IMR-90 (cell line): Measurements from ENCODE around the gene PRDM12. TPM values are rescaled to one million over a fixed set of nuclear protein-coding genes. Genes with fewer than 3 reads are reported as not detected.
A peak's percentile ranks its signal among the peaks of the same experiment; 100 is the strongest.

Experiments
- ATAC-seq: fragments of 200-7000 bp; cut with Tn5 transposase; 2 replicates; pipeline ENCODE4 v1.9.1; 2020; ENCODE audit warnings: low read depth, mild to moderate bottlenecking, moderate library complexity
- BruUV-seq: library from RNA; stranded (reverse); fragments of 400-500 nt; replicated peaks from 2 replicates; lab custom pipeline; 2021; lab: Mats Ljungman, UMichigan
- CTCF ChIA-PET: fragments of 300-600 bp; formaldehyde crosslinking; extraction: SDS; loops from one replicate; lab custom pipeline; 2021; ENCODE audit warnings: antibody characterized with exemption; lab: Yijun Ruan, JAX
- POLR2A ChIA-PET: fragments of 300-600 bp; sonication (Branson Sonifier 250); formaldehyde crosslinking; loops from one replicate; lab custom pipeline; 2022; ENCODE audit warnings: antibody characterized with exemption; ENCODE audit not compliant: unreplicated experiment; lab: Charles Lee
- DNase-seq: peaks from one replicate; pipeline ENCODE4 v3.0.0; 2013
- H2AFZ ChIP-seq: replicated peaks from 2 replicates; pipeline ENCODE3; 2013; ENCODE audit warnings: low read length, mild to moderate bottlenecking; ENCODE audit not compliant: poor library complexity
- H2AK5ac ChIP-seq: 2 replicates; pipeline ENCODE4 v1.6.1; 2013; ENCODE audit warnings: low read depth, low read length, inconsistent platforms
- H2AK9ac ChIP-seq: replicated peaks from 2 replicates; pipeline ENCODE3; 2013; ENCODE audit warnings: mild to moderate bottlenecking, low read depth, low read length, moderate library complexity; ENCODE audit not compliant: poor library complexity
- H2BK120ac ChIP-seq: 2 replicates; pipeline ENCODE4 v1.6.1; 2013; ENCODE audit warnings: low read depth, low read length, inconsistent platforms
- H2BK15ac ChIP-seq: 3 replicates; pipeline ENCODE4 v1.6.1; 2013; ENCODE audit warnings: low read depth, low read length, inconsistent platforms
- H2BK20ac ChIP-seq: 2 replicates; pipeline ENCODE4 v1.6.1; 2013; ENCODE audit warnings: low read depth, mild to moderate bottlenecking, inconsistent platforms, low read length, moderate library complexity
- H2BK5ac ChIP-seq: 2 replicates; pipeline ENCODE4 v1.6.1; 2013; ENCODE audit warnings: mild to moderate bottlenecking, low read depth, low read length, inconsistent platforms; ENCODE audit not compliant: poor library complexity, severe bottlenecking
- H3K14ac ChIP-seq: replicated peaks from 2 replicates; pipeline ENCODE4 v1.6.1; 2013; ENCODE audit warnings: low read depth, low read length, inconsistent platforms
- H3K18ac ChIP-seq: 2 replicates; pipeline ENCODE4 v1.6.1; 2013; ENCODE audit warnings: low read depth, low read length, control low read depth
- H3K23ac ChIP-seq: 2 replicates; pipeline ENCODE4 v1.6.1; 2013; ENCODE audit warnings: low read depth, low read length, inconsistent platforms
- H3K27ac ChIP-seq: 2 replicates; pipeline ENCODE4 v1.5.1; 2013; ENCODE audit warnings: mild to moderate bottlenecking, control low read depth, low read length; ENCODE audit not compliant: insufficient read depth
- H3K27me3 ChIP-seq: 2 replicates; pipeline ENCODE4 v1.6.1; 2013; ENCODE audit warnings: low read length; ENCODE audit not compliant: control insufficient read depth, insufficient read depth
- H3K36me3 ChIP-seq: 2 replicates; pipeline ENCODE4 v1.6.1; 2013; ENCODE audit warnings: low read length, mixed read lengths; ENCODE audit not compliant: control insufficient read depth, insufficient read depth
- H3K4ac ChIP-seq: 2 replicates; pipeline ENCODE4 v1.6.1; 2013; ENCODE audit warnings: low read depth, low read length, inconsistent platforms
- H3K4me1 ChIP-seq: 2 replicates; pipeline ENCODE4 v1.6.1; 2013; ENCODE audit warnings: low read length, mixed read lengths; ENCODE audit not compliant: control insufficient read depth, insufficient read depth
- H3K4me2 ChIP-seq: 2 replicates; pipeline ENCODE4 v1.6.1; 2013; ENCODE audit warnings: low read depth, mild to moderate bottlenecking, control low read depth, low read length, moderate library complexity
- H3K4me3 ChIP-seq: 2 replicates; pipeline ENCODE4 v1.5.1; 2013; ENCODE audit warnings: low read depth, mild to moderate bottlenecking, control low read depth, low read length, moderate library complexity; ENCODE audit not compliant: insufficient read depth
- H3K56ac ChIP-seq: 2 replicates; pipeline ENCODE4 v1.6.1; 2013; ENCODE audit warnings: low read length, inconsistent platforms; ENCODE audit not compliant: insufficient read depth; ENCODE audit errors: extremely low read depth
- H3K79me1 ChIP-seq, 2 experiments: 2 replicates each; pipeline ENCODE4 v1.6.1; 2013; ENCODE audit warnings: low read length in 2 of 2, inconsistent platforms in 1 of 2, low read depth in 1 of 2
- H3K9ac ChIP-seq: 2 replicates; pipeline ENCODE4 v1.6.1; 2013; ENCODE audit warnings: low read depth, low read length, control low read depth
- H3K9me1 ChIP-seq: 2 replicates; pipeline ENCODE4 v1.6.1; 2013; ENCODE audit warnings: low read length, inconsistent platforms; ENCODE audit not compliant: insufficient read depth
- H3K9me3 ChIP-seq: 2 replicates; pipeline ENCODE4 v1.6.1; 2013; ENCODE audit warnings: low read length; ENCODE audit not compliant: control insufficient read depth, insufficient read depth
- H4K20me1 ChIP-seq: 2 replicates; pipeline ENCODE4 v1.6.1; 2013; ENCODE audit warnings: low read length, inconsistent platforms; ENCODE audit not compliant: insufficient read depth
- H4K5ac ChIP-seq: 2 replicates; pipeline ENCODE4 v1.6.1; 2013; ENCODE audit warnings: mild to moderate bottlenecking, low read depth, low read length, control low read depth
- H4K8ac ChIP-seq, 2 experiments: 2 replicates each; pipeline ENCODE4 v1.6.1; 2013; ENCODE audit warnings: low read depth in 2 of 2, low read length in 2 of 2, control low read depth in 1 of 2, inconsistent platforms in 1 of 2
- H4K91ac ChIP-seq: 2 replicates; pipeline ENCODE4 v1.6.1; 2013; ENCODE audit warnings: low read depth, low read length, inconsistent platforms; ENCODE audit not compliant: insufficient read depth
- BHLHE40 ChIP-seq: fragments of 150-350 bp; IDR thresholded peaks from 2 replicates; pipeline ENCODE4 v1.6.1; 2016; ENCODE audit warnings: mild to moderate bottlenecking, low read depth, low read length
- CEBPB ChIP-seq: IDR thresholded peaks from 2 replicates; pipeline ENCODE4 v1.6.1; 2012; ENCODE audit warnings: low read depth, low read length, improper control_type of control experiment
- FOS ChIP-seq: fragments of 150-350 bp; IDR thresholded peaks from 2 replicates; pipeline ENCODE4 v1.6.1; 2016; ENCODE audit warnings: low read depth, low read length
- MAFK ChIP-seq: IDR thresholded peaks from 2 replicates; pipeline ENCODE4 v1.6.1; 2012; ENCODE audit warnings: low read depth, low read length, improper control_type of control experiment
- MXI1 ChIP-seq: IDR thresholded peaks from 2 replicates; pipeline ENCODE4 v1.6.1; 2012; ENCODE audit warnings: low read depth, mild to moderate bottlenecking, low read length, moderate library complexity, borderline replicate concordance
- NFE2L2 ChIP-seq: fragments of 150-350 bp; IDR thresholded peaks from 2 replicates; pipeline ENCODE4 v1.6.1; 2016; ENCODE audit warnings: low read depth, mild to moderate bottlenecking, low read length
- POLR2A ChIP-seq: IDR thresholded peaks from 2 replicates; pipeline ENCODE4 v1.6.1; 2012; ENCODE audit warnings: mild to moderate bottlenecking, low read depth, low read length
- RAD21 ChIP-seq: IDR thresholded peaks from 2 replicates; pipeline ENCODE4 v1.6.1; 2012; ENCODE audit warnings: low read length, improper control_type of control experiment
- RCOR1 ChIP-seq: IDR thresholded peaks from 2 replicates; pipeline ENCODE4 v1.6.1; 2012; ENCODE audit warnings: mild to moderate bottlenecking, low read length, improper control_type of control experiment; ENCODE audit not compliant: insufficient replicate concordance
- RFX5 ChIP-seq: IDR thresholded peaks from 2 replicates; pipeline ENCODE4 v1.8.0; 2012; ENCODE audit warnings: low read depth, mild to moderate bottlenecking, low read length, moderate library complexity
- SMC3 ChIP-seq: fragments of 150-350 bp; IDR thresholded peaks from 2 replicates; pipeline ENCODE4 v1.6.1; 2016; ENCODE audit warnings: low read depth, mild to moderate bottlenecking, antibody characterized with exemption, low read length, moderate library complexity
- WGBS, 2 experiments: methylation state at CpG; one replicate each; pipeline versions ENCODE4 v1.1.5 to v1.1.7; 2013; ENCODE audit warnings: missing lambda C conversion rate in 2 of 2; ENCODE audit not compliant: insufficient read length in 1 of 2; ENCODE audit errors: extremely low coverage in 2 of 2; 5-methylcytosine and 5-hydroxymethylcytosine counted together
- dilution Hi-C: fragments of 300-500 bp; cut with HindIII; formaldehyde crosslinking; loops from one replicate; pipeline ENCODE4 v1.14.3; 2018; ENCODE audit warnings: low sequenced_read_pairs; ENCODE audit not compliant: unreplicated experiment
- in situ Hi-C: fragments of 300-500 bp; cut with MboI; formaldehyde crosslinking; loops from 3 replicates; pipeline ENCODE4 v1.14.3; 2019; ENCODE audit warnings: low sequenced_read_pairs, inconsistent platforms, mixed read lengths
- intact Hi-C: fragments of 100-400 bp; cut with micrococcal nuclease; formaldehyde crosslinking; loops from 2 replicates; pipeline ENCODE4 v1.10.0; 2022
- polyA plus RNA-seq, 3 experiments: library from polyadenylated mRNA; depleted of rRNA; stranded (reverse); fragments of >200 nt; gene quantifications; 2 replicates each; pipeline ENCODE4 v1.2.3, GENCODE V29; 2012; ENCODE audit warnings: low replicate concordance in 1 of 3
- total RNA-seq: library from RNA; depleted of rRNA; stranded (reverse); fragments of >200 nt; gene quantifications from 2 replicates; pipeline ENCODE4 v1.2.3, GENCODE V29; 2012
- TF ChIP-seq, protein P1 (sequence below): fragments of 150-350 bp; IDR thresholded peaks from 2 replicates; pipeline ENCODE4 v1.6.1; 2017; ENCODE audit warnings: mild to moderate bottlenecking, antibody characterized with exemption, low read length, low read depth
- TF ChIP-seq, protein P2 (sequence below): conservative IDR thresholded peaks from 2 replicates; pipeline ENCODE4 v1.5.1; 2012; ENCODE audit warnings: mild to moderate bottlenecking, low read depth, low read length, improper control_type of control experiment

The PRDM12 gene
- total and polyA plus RNA-seq, 2 of the 4 experiments (the other 2 are of a cell fraction): not detected

DNA sequence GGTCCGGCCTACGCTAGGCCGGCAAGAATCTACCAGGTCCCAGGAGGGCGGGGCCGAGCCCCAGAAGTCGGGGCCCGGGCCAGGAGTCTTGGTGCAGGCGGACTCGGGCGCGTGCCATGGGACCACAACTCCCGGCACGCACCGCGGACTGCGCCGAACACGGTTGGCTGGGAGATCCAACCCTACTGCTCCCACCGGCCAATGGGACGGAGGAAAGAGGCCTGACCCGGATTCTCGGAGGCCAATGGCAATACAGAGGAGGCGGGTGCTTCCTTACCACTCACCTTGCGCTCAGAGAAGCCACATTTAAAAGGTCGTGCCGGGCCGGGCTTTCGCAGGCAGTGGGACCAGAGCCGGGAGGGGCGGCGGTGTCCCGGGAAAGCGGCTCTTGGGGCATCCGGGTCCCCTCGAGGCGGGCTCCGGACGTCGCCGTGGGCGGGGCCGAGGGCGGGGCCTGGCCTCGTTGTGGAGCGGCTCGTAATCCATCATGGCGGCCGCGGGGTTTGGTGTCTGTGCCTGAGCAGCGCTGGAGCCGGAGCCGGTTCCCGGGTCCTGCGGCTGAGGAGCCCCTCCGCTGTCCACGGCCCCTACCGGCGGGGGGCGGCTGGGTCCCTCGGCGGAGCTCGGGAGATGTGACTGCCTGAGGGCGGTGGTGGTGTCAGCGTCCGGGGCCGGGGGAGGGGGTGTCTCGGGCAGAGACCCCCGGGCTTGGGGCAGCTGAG, 48.3 kb downstream of the PRDM12 start:
- intact Hi-C loops: loop anchor here (1.0 to 5.0 kb wide), 2 partner anchors 65 to 154 kb away; no protein-coding TSS in a partner anchor
- CTCF ChIA-PET: interaction anchor here (1.0 to 1.3 kb wide), 2 partner anchors 12 to 154 kb away, joined by 3 to 4 read pairs; no protein-coding TSS in a partner anchor
- TF ChIP-seq POLR2A: peak; percentile 98
- no peak for TF ChIP-seq NFE2L2
- peak; percentile 51; the same call in 1 of the 2 replicates for TF ChIP-seq FOS
- TF ChIP-seq BHLHE40: peak; percentile 52
- peak; percentile 3; the same call in 1 of the 2 replicates for TF ChIP-seq RAD21
- TF ChIP-seq RCOR1: no peak
- no peak for TF ChIP-seq RFX5
- TF ChIP-seq MAFK: no peak
- TF ChIP-seq MXI1: peak; percentile 26; the same call in 1 of the 2 replicates
- TF ChIP-seq, protein P1, sequence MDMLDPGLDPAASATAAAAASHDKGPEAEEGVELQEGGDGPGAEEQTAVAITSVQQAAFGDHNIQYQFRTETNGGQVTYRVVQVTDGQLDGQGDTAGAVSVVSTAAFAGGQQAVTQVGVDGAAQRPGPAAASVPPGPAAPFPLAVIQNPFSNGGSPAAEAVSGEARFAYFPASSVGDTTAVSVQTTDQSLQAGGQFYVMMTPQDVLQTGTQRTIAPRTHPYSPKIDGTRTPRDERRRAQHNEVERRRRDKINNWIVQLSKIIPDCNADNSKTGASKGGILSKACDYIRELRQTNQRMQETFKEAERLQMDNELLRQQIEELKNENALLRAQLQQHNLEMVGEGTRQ: peak; percentile 63
- no peak for TF ChIP-seq CEBPB
- no peak for TF ChIP-seq SMC3
- TF ChIP-seq, protein P2, sequence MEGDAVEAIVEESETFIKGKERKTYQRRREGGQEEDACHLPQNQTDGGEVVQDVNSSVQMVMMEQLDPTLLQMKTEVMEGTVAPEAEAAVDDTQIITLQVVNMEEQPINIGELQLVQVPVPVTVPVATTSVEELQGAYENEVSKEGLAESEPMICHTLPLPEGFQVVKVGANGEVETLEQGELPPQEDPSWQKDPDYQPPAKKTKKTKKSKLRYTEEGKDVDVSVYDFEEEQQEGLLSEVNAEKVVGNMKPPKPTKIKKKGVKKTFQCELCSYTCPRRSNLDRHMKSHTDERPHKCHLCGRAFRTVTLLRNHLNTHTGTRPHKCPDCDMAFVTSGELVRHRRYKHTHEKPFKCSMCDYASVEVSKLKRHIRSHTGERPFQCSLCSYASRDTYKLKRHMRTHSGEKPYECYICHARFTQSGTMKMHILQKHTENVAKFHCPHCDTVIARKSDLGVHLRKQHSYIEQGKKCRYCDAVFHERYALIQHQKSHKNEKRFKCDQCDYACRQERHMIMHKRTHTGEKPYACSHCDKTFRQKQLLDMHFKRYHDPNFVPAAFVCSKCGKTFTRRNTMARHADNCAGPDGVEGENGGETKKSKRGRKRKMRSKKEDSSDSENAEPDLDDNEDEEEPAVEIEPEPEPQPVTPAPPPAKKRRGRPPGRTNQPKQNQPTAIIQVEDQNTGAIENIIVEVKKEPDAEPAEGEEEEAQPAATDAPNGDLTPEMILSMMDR: no peak

More for the DNA sequence above, 48.3 kb downstream of the PRDM12 start:
- Histone ChIP-seq H3K9me3 (no peaks in the 10 kb centered on the region), H3K27ac (peak overlapping the region; percentile 88), H3K27me3 (no peaks in the 10 kb centered on the region), H3K18ac (peak overlapping the region; percentile 43; the same call in 1 of the 2 replicates), H2BK20ac (peak overlapping the region; percentile 71; the same call in 1 of the 2 replicates), H3K9ac (peak overlapping the region; percentile 58), H3K4me1 (peaks cover 2% of the 10 kb centered on the region; the same call in 1 of the 2 replicates), H3K4me2 (peak overlapping the region; percentile 99), H2BK15ac (no peak overlapping the region), H3K9me1 (no peaks in the 10 kb centered on the region), H2AK9ac (peak overlapping the region; percentile 77), H2AFZ (peak overlapping the region; percentile 95), H3K4me3 (peak overlapping the region; percentile 60), H3K36me3 (no peaks in the 10 kb centered on the region), H2AK5ac (peak overlapping the region; percentile 23; the same call in 1 of the 2 replicates), H3K14ac (peak overlapping the region; percentile 69; the same call in 1 of the 2 replicates), H3K23ac (peak overlapping the region; percentile 25; the same call in 1 of the 2 replicates), H2BK120ac (peak overlapping the region; percentile 95), H2BK5ac (peak overlapping the region; percentile 93), H4K20me1 (peaks cover 33% of the 10 kb centered on the region), H4K5ac (no peak overlapping the region; the same call in 1 of the 2 replicates), H3K79me1 (peaks cover 0 to 45% of the 10 kb centered on the region in 2 experiments; a peak in 2 of 4 replicates), H4K8ac (peak overlapping the region; percentile 32 to 95; a peak in 2 of 4 replicates), H3K56ac (peak overlapping the region; percentile 32; the same call in 1 of the 2 replicates), H4K91ac (peak overlapping the region; percentile 89), H3K4ac (peak overlapping the region; percentile 90)
- ATAC-seq: peak; percentile 97
- in situ Hi-C loops: no loop called here
- BruUV-seq: no TSS peak
- DNase-seq: peak; percentile 98
- POLR2A ChIA-PET: no interaction called here
- 0% methylated on average over 28 of the region's 68 CpGs; no CpG with 5 or more reads in 1 of the 2 experiments for WGBS, 2 experiments
- dilution Hi-C loops: no loop called here
